GM23338 (cell line): Measurements from ENCODE around the gene WIPI1. TPM values are rescaled to one million over a fixed set of nuclear protein-coding genes. Genes with fewer than 3 reads are reported as not detected.

Source experiments
- ATAC-seq: fragments of 200-7000 bp; cut with Tn5 transposase; 3 replicates; pipeline ENCODE4 v1.9.1; 2020
- DNase-seq: peaks from one replicate; pipeline ENCODE4 v3.0.0-alpha.2; 2015; ENCODE audit warnings: low spot score
- H2AFZ ChIP-seq: fragments of 200-600 bp; sonication (generic); 2 replicates; pipeline ENCODE4 v1.8.0; 2016; ENCODE audit warnings: antibody characterized with exemption, mild to moderate bottlenecking, moderate library complexity
- H3F3A ChIP-seq: fragments of 200-600 bp; sonication (generic); replicated peaks from 2 replicates; pipeline ENCODE4 v1.8.0; 2017; ENCODE audit warnings: antibody characterized with exemption, mixed run types, low read depth
- H3K27ac ChIP-seq: fragments of 200-600 bp; sonication (generic); 2 replicates; pipeline ENCODE4 v1.6.1; 2016; ENCODE audit warnings: low read depth
- H3K27me3 ChIP-seq: fragments of 200-600 bp; sonication (generic); 2 replicates; pipeline ENCODE4 v1.8.0; 2016; ENCODE audit warnings: mild to moderate bottlenecking, mixed run types, moderate library complexity; ENCODE audit not compliant: insufficient read depth
- H3K36me3 ChIP-seq: fragments of 200-600 bp; sonication (generic); 2 replicates; pipeline ENCODE4 v1.8.0; 2016; ENCODE audit warnings: mild to moderate bottlenecking; ENCODE audit not compliant: insufficient read depth
- H3K4me1 ChIP-seq: fragments of 200-600 bp; sonication (generic); 2 replicates; pipeline ENCODE4 v1.8.0; 2016; ENCODE audit warnings: mild to moderate bottlenecking, moderate library complexity; ENCODE audit not compliant: insufficient read depth
- H3K4me2 ChIP-seq: fragments of 200-600 bp; sonication (generic); 2 replicates; pipeline ENCODE4 v1.7.1; 2017; ENCODE audit warnings: mixed run types
- H3K4me3 ChIP-seq: fragments of 200-600 bp; sonication (generic); 2 replicates; pipeline ENCODE4 v1.6.1; 2016; ENCODE audit warnings: mixed run types
- H3K79me2 ChIP-seq: fragments of 200-600 bp; sonication (generic); replicated peaks from 2 replicates; pipeline ENCODE4 v1.8.0; 2017; ENCODE audit warnings: mild to moderate bottlenecking; ENCODE audit not compliant: insufficient read depth
- H3K9me2 ChIP-seq: fragments of 200-600 bp; sonication (generic); 2 replicates; pipeline ENCODE4 v1.8.0; 2017; ENCODE audit not compliant: insufficient read depth
- H4K20me1 ChIP-seq: fragments of 200-600 bp; sonication (generic); replicated peaks from 2 replicates; pipeline ENCODE4 v1.8.0; 2017; ENCODE audit warnings: mild to moderate bottlenecking; ENCODE audit not compliant: insufficient read depth
- H3K27ac Mint-ChIP-seq: 2 replicates; pipeline ENCODE4 v1.8.0; 2020; ENCODE audit warnings: inconsistent platforms, mild to moderate bottlenecking, moderate library complexity, mixed read lengths
- H3K27me3 Mint-ChIP-seq: 3 replicates; pipeline ENCODE4 v1.8.0; 2022; ENCODE audit warnings: low read depth, mild to moderate bottlenecking, moderate library complexity, mixed read lengths, inconsistent platforms; ENCODE audit not compliant: insufficient read depth, poor library complexity
- H3K36me3 Mint-ChIP-seq: 3 replicates; pipeline ENCODE4 v1.8.0; 2021; ENCODE audit warnings: low read depth, mild to moderate bottlenecking, inconsistent platforms, moderate library complexity, mixed read lengths
- H3K4me1 Mint-ChIP-seq: 3 replicates; pipeline ENCODE4 v1.8.0; 2020; ENCODE audit warnings: mild to moderate bottlenecking, inconsistent platforms, mixed read lengths
- H3K4me3 Mint-ChIP-seq: 3 replicates; pipeline ENCODE4 v1.8.0; 2021; ENCODE audit warnings: moderate library complexity, mild to moderate bottlenecking, inconsistent platforms, mixed read lengths
- H3K9me3 Mint-ChIP-seq: 3 replicates; pipeline ENCODE4 v1.8.0; 2020; ENCODE audit warnings: moderate library complexity, mild to moderate bottlenecking, inconsistent platforms, mixed read lengths
- CREB1 ChIP-seq: fragments of 250-450 bp; sonication (Bioruptor Pico); IDR thresholded peaks from 2 replicates; pipeline ENCODE4 v1.5.0; 2020; ENCODE audit warnings: low read depth, mild to moderate bottlenecking, moderate library complexity
- EZH2 ChIP-seq: fragments of 200-600 bp; sonication (generic); IDR thresholded peaks from one replicate; pipeline ENCODE4 v1.8.0; 2017; ENCODE audit warnings: antibody characterized with exemption, mild to moderate bottlenecking, low read depth; ENCODE audit not compliant: unreplicated experiment
- EZH2phosphoT487 ChIP-seq: fragments of 200-600 bp; sonication (generic); IDR thresholded peaks from one replicate; pipeline ENCODE4 v1.8.1; 2018; ENCODE audit warnings: antibody characterized with exemption; ENCODE audit not compliant: unreplicated experiment
- JUNB ChIP-seq: IDR thresholded peaks from one replicate; pipeline ENCODE4 v1.6.1; 2016; ENCODE audit warnings: antibody characterized with exemption; ENCODE audit not compliant: unreplicated experiment
- NANOG ChIP-seq: IDR thresholded peaks from 2 replicates; pipeline ENCODE4 v1.6.1; 2016; ENCODE audit warnings: antibody characterized with exemption, borderline replicate concordance
- POLR2AphosphoS5 ChIP-seq: IDR thresholded peaks from 2 replicates; pipeline ENCODE4 v1.6.1; 2016; ENCODE audit warnings: antibody characterized with exemption, low read depth
- STAT1 ChIP-seq: IDR thresholded peaks from one replicate; pipeline ENCODE4 v1.6.1; 2016; ENCODE audit warnings: antibody characterized with exemption; ENCODE audit not compliant: unreplicated experiment
- ZNF114 ChIP-seq: fragments of 250-450 bp; sonication (Bioruptor Pico); IDR thresholded peaks from 2 replicates; pipeline ENCODE4 v1.5.0; 2020; ENCODE audit warnings: mild to moderate bottlenecking, moderate library complexity
- ZNF331 ChIP-seq: fragments of 250-450 bp; sonication (Bioruptor Pico); IDR thresholded peaks from 2 replicates; pipeline ENCODE4 v1.5.0; 2020; ENCODE audit warnings: low read depth, mild to moderate bottlenecking, moderate library complexity
- polyA plus RNA-seq: library from polyadenylated mRNA; unstranded; fragments of >200 nt; fragmentation: Nextera tagmentation; extraction: Ambion mirVana; gene quantifications from 2 replicates; pipeline ENCODE4 v1.2.1, GENCODE V29; 2016
- total RNA-seq: library from RNA; depleted of rRNA; stranded (reverse); fragments of >200 nt; shearing (Covaris generic); gene quantifications from 2 replicates; pipeline ENCODE4 v1.2.3, GENCODE V29; 2014
- TF ChIP-seq, protein P1 (sequence below): fragments of 250-450 bp; sonication (Bioruptor Pico); IDR thresholded peaks from 2 replicates; pipeline ENCODE4 v1.5.0; 2020; ENCODE audit warnings: mild to moderate bottlenecking, moderate library complexity
- TF ChIP-seq, protein P2 (sequence below): IDR thresholded peaks from 2 replicates; pipeline ENCODE4 v1.6.1; 2016; ENCODE audit warnings: antibody characterized with exemption
- TF ChIP-seq, protein P3 (sequence below): IDR thresholded peaks from one replicate; pipeline ENCODE4 v1.6.1; 2018; ENCODE audit warnings: antibody characterized with exemption; ENCODE audit not compliant: unreplicated experiment
- TF ChIP-seq, protein P4 (sequence below), 2 experiments: fragments of 200-600 bp in 1 of 2; sonication (generic) in 1 of 2; conservative IDR thresholded peaks; 2 replicates each; pipeline versions ENCODE4 v1.5.1 to v1.6.1; 2016 to 2017; ENCODE audit warnings: antibody characterized with exemption in 2 of 2, low read depth in 2 of 2, mild to moderate bottlenecking in 2 of 2, moderate library complexity in 1 of 2

WIPI1 gene
- total and polyA plus RNA-seq, 2 experiments from 2014 or later, result 24.1 to 29.3 TPM

DNA sequence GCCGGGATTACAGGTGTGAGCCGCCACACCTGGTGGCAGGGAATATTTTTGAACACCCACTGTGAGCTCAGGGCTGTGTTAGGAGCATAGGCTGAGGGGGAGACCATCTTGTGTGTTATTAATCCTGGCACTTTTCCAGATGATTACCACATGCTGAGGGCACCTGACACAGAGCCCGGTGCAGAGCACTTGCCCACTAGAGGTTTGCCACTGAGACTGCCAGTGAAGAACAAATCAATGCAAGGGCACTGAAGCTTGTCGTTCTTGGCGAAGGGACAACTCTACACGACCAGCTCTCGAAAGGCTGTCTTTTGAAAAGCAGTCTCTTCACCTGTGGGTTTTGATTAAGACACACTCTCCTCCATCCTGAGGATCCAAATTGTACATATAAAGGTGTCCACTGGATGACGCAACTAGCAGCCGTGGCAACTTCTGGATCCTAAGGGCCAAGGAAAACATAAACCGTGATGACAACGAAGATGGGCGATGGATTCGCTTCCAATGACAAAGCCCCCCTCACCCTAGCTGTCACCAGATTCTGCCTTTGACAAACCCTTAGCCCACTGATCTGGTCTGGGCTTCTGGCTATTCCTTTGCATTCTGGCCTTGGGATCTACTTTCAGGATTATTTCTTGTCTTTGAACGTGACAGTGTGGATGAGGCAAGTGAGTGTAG lies 28.7 kb downstream of the WIPI1 start (continued):
- TF ChIP-seq, protein P1, sequence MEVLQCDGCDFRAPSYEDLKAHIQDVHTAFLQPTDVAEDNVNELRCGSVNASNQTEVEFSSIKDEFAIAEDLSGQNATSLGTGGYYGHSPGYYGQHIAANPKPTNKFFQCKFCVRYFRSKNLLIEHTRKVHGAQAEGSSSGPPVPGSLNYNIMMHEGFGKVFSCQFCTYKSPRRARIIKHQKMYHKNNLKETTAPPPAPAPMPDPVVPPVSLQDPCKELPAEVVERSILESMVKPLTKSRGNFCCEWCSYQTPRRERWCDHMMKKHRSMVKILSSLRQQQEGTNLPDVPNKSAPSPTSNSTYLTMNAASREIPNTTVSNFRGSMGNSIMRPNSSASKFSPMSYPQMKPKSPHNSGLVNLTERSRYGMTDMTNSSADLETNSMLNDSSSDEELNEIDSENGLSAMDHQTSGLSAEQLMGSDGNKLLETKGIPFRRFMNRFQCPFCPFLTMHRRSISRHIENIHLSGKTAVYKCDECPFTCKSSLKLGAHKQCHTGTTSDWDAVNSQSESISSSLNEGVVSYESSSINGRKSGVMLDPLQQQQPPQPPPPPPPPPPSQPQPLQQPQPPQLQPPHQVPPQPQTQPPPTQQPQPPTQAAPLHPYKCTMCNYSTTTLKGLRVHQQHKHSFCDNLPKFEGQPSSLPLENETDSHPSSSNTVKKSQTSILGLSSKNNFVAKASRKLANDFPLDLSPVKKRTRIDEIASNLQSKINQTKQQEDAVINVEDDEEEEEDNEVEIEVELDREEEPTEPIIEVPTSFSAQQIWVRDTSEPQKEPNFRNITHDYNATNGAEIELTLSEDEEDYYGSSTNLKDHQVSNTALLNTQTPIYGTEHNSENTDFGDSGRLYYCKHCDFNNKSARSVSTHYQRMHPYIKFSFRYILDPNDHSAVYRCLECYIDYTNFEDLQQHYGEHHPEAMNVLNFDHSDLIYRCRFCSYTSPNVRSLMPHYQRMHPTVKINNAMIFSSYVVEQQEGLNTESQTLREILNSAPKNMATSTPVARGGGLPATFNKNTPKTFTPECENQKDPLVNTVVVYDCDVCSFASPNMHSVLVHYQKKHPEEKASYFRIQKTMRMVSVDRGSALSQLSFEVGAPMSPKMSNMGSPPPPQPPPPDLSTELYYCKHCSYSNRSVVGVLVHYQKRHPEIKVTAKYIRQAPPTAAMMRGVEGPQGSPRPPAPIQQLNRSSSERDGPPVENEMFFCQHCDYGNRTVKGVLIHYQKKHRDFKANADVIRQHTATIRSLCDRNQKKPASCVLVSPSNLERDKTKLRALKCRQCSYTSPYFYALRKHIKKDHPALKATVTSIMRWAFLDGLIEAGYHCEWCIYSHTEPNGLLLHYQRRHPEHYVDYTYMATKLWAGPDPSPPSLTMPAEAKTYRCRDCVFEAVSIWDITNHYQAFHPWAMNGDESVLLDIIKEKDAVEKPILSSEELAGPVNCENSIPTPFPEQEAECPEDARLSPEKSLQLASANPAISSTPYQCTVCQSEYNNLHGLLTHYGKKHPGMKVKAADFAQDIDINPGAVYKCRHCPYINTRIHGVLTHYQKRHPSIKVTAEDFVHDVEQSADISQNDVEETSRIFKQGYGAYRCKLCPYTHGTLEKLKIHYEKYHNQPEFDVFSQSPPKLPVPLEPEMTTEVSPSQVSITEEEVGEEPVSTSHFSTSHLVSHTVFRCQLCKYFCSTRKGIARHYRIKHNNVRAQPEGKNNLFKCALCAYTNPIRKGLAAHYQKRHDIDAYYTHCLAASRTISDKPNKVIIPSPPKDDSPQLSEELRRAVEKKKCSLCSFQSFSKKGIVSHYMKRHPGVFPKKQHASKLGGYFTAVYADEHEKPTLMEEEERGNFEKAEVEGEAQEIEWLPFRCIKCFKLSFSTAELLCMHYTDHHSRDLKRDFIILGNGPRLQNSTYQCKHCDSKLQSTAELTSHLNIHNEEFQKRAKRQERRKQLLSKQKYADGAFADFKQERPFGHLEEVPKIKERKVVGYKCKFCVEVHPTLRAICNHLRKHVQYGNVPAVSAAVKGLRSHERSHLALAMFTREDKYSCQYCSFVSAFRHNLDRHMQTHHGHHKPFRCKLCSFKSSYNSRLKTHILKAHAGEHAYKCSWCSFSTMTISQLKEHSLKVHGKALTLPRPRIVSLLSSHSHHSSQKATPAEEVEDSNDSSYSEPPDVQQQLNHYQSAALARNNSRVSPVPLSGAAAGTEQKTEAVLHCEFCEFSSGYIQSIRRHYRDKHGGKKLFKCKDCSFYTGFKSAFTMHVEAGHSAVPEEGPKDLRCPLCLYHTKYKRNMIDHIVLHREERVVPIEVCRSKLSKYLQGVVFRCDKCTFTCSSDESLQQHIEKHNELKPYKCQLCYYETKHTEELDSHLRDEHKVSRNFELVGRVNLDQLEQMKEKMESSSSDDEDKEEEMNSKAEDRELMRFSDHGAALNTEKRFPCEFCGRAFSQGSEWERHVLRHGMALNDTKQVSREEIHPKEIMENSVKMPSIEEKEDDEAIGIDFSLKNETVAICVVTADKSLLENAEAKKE (CRISPR knock-in tag), result no peak
- no peak for TF ChIP-seq CREB1 (CRISPR knock-in tag)
- no peak for TF ChIP-seq ZNF331 (CRISPR knock-in tag)
- TF ChIP-seq EZH2, result no peak
- no peak for TF ChIP-seq POLR2AphosphoS5
- TF ChIP-seq, protein P2, sequence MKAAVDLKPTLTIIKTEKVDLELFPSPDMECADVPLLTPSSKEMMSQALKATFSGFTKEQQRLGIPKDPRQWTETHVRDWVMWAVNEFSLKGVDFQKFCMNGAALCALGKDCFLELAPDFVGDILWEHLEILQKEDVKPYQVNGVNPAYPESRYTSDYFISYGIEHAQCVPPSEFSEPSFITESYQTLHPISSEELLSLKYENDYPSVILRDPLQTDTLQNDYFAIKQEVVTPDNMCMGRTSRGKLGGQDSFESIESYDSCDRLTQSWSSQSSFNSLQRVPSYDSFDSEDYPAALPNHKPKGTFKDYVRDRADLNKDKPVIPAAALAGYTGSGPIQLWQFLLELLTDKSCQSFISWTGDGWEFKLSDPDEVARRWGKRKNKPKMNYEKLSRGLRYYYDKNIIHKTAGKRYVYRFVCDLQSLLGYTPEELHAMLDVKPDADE, result no peak

DNA sequence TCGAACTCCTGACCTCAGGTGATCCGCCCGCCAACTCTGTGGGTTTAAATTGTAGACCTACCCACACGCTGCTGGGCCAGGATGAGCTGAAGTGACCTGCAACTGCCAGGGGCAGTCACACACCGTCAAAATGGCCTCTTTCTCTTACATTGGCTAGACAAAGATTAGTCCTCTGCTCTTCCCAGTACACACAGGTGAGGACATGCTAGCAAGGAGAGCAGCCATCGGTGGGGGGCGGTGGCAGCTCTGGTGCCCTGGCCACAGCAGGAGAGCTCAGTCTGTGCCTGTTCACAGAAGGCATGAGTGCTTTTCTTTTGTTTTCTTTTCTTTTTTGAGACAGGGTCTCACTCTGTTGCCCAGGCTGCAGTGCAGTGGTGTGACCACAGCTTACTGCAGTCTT lies 29.7 kb downstream of the WIPI1 start:
- Mint-ChIP-seq H3K36me3 (peaks cover 21% of the 10 kb centered on the region; the same call in 2 of the 3 replicates), H3K4me3 (no peak overlapping the region), H3K4me1 (peaks cover 11% of the 10 kb centered on the region), H3K27ac (no peak overlapping the region), H3K9me3 (no peaks in the 10 kb centered on the region), H3K27me3 (peaks cover 5% of the 10 kb centered on the region)
- no peak for ATAC-seq
- peaks cover 4% of the 10 kb centered on the region; the same call in 1 of the 2 replicates for H3K4me1 ChIP-seq
- H3K36me3 ChIP-seq, result no peaks in the 10 kb centered on the region
- H4K20me1 ChIP-seq, result no peaks in the 10 kb centered on the region
- no peak overlapping the region for H3K4me3 ChIP-seq
- H3K27me3 ChIP-seq, result no peaks in the 10 kb centered on the region
- no peaks in the 10 kb centered on the region for H3F3A ChIP-seq
- no peak for DNase-seq
- H3K27ac ChIP-seq, result no peak overlapping the region
- H3K4me2 ChIP-seq, result no peak overlapping the region
- no peaks in the 10 kb centered on the region for H3K79me2 ChIP-seq
- H3K9me2 ChIP-seq, result no peaks in the 10 kb centered on the region
- no peak overlapping the region for H2AFZ ChIP-seq
- TF ChIP-seq CREB1 (CRISPR knock-in tag) (no peak), STAT1 (no peak), ZNF114 (CRISPR knock-in tag) (no peak), NANOG (no peak), EZH2phosphoT487 (no peak), JUNB (no peak)
- TF ChIP-seq, protein P3, sequence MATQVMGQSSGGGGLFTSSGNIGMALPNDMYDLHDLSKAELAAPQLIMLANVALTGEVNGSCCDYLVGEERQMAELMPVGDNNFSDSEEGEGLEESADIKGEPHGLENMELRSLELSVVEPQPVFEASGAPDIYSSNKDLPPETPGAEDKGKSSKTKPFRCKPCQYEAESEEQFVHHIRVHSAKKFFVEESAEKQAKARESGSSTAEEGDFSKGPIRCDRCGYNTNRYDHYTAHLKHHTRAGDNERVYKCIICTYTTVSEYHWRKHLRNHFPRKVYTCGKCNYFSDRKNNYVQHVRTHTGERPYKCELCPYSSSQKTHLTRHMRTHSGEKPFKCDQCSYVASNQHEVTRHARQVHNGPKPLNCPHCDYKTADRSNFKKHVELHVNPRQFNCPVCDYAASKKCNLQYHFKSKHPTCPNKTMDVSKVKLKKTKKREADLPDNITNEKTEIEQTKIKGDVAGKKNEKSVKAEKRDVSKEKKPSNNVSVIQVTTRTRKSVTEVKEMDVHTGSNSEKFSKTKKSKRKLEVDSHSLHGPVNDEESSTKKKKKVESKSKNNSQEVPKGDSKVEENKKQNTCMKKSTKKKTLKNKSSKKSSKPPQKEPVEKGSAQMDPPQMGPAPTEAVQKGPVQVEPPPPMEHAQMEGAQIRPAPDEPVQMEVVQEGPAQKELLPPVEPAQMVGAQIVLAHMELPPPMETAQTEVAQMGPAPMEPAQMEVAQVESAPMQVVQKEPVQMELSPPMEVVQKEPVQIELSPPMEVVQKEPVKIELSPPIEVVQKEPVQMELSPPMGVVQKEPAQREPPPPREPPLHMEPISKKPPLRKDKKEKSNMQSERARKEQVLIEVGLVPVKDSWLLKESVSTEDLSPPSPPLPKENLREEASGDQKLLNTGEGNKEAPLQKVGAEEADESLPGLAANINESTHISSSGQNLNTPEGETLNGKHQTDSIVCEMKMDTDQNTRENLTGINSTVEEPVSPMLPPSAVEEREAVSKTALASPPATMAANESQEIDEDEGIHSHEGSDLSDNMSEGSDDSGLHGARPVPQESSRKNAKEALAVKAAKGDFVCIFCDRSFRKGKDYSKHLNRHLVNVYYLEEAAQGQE, result no peak
- TF ChIP-seq, protein P4, sequence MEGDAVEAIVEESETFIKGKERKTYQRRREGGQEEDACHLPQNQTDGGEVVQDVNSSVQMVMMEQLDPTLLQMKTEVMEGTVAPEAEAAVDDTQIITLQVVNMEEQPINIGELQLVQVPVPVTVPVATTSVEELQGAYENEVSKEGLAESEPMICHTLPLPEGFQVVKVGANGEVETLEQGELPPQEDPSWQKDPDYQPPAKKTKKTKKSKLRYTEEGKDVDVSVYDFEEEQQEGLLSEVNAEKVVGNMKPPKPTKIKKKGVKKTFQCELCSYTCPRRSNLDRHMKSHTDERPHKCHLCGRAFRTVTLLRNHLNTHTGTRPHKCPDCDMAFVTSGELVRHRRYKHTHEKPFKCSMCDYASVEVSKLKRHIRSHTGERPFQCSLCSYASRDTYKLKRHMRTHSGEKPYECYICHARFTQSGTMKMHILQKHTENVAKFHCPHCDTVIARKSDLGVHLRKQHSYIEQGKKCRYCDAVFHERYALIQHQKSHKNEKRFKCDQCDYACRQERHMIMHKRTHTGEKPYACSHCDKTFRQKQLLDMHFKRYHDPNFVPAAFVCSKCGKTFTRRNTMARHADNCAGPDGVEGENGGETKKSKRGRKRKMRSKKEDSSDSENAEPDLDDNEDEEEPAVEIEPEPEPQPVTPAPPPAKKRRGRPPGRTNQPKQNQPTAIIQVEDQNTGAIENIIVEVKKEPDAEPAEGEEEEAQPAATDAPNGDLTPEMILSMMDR (conservative IDR thresholded peaks at IDR 0.05; ENCODE audit: low read depth in 2 of 2), result no peak
